Transverse colon (tissue), 4 donors: ENCODE measurements around the gene SLAMF9.

Experiments used
- POLR2A ChIP-seq: fragments of 450-650 bp; IDR thresholded peaks from one replicate; pipeline ENCODE4 v1.6.1; 2016; ENCODE audit warnings: antibody characterized with exemption, mild to moderate bottlenecking, moderate library complexity
- POLR2AphosphoS5 ChIP-seq, 3 donors: sonication (generic); formaldehyde crosslinking; IDR thresholded peaks; one replicate each; pipeline ENCODE4 v1.6.1; 2016; ENCODE audit warnings: antibody characterized with exemption in 3 of 3
- TF ChIP-seq, protein P1 (sequence below), 5 experiments: fragments of 200-600 bp in 3 of 5; fragments of 450-650 bp in 2 of 5; sonication (generic) in 3 of 5; IDR thresholded peaks; 1 replicate in 2 of 5; 2 replicates in 3 of 5; pipeline ENCODE4 v1.5.1; 2016 to 2017; ENCODE audit warnings: antibody characterized with exemption in 5 of 5, inconsistent platforms in 3 of 5, mild to moderate bottlenecking in 2 of 5, moderate library complexity in 1 of 5

- TF ChIP-seq, protein P1, sequence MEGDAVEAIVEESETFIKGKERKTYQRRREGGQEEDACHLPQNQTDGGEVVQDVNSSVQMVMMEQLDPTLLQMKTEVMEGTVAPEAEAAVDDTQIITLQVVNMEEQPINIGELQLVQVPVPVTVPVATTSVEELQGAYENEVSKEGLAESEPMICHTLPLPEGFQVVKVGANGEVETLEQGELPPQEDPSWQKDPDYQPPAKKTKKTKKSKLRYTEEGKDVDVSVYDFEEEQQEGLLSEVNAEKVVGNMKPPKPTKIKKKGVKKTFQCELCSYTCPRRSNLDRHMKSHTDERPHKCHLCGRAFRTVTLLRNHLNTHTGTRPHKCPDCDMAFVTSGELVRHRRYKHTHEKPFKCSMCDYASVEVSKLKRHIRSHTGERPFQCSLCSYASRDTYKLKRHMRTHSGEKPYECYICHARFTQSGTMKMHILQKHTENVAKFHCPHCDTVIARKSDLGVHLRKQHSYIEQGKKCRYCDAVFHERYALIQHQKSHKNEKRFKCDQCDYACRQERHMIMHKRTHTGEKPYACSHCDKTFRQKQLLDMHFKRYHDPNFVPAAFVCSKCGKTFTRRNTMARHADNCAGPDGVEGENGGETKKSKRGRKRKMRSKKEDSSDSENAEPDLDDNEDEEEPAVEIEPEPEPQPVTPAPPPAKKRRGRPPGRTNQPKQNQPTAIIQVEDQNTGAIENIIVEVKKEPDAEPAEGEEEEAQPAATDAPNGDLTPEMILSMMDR (IDR thresholded peaks at IDR 0.05) = no peak
- TF ChIP-seq POLR2A (no peak), POLR2AphosphoS5 (IDR thresholded peaks at IDR 0.05) (no peak)
Observed at GRCh38 chr1:159994896-159995295, 40.9 kb upstream of the SLAMF9 start.
